Heart right ventricle (tissue), 16 donors: ENCODE measurements around the gene HES7. TPM values are rescaled to one million over a fixed set of nuclear protein-coding genes. Genes with fewer than 3 reads are reported as not detected.

ENCODE experiments used
- ATAC-seq, 8 donors: fragments of 200-7000 bp; cut with Tn5 transposase; one replicate each; pipeline ENCODE4 v1.9.1; 2020; ENCODE audit warnings: mild to moderate bottlenecking in 8 of 8, moderate library complexity in 8 of 8, moderate number of reproducible peaks in 1 of 8
- DNase-seq, 2 donors: peaks; one replicate each; pipeline ENCODE4 v3.0.0-alpha.2; 2020
- H3K27ac ChIP-seq, 10 donors: fragments of 200-600 bp; sonication (generic) in 2 of 10; one replicate each; pipeline versions ENCODE4 v1.5.0 to v1.8.0; 2020 to 2022; ENCODE audit warnings: mild to moderate bottlenecking in 3 of 10
- H3K27me3 ChIP-seq, 7 donors: fragments of 200-600 bp; one replicate each; pipeline ENCODE4 v1.8.0; 2021 to 2022; ENCODE audit warnings: mild to moderate bottlenecking in 2 of 7
- H3K36me3 ChIP-seq, 9 donors: fragments of 200-600 bp; sonication (generic) in 1 of 9; one replicate each; pipeline versions ENCODE4 v1.5.0 to v1.8.0; 2020 to 2022; ENCODE audit warnings: mild to moderate bottlenecking in 2 of 9
- H3K4me1 ChIP-seq, 9 donors: fragments of 200-600 bp; sonication (generic) in 1 of 9; one replicate each; pipeline versions ENCODE4 v1.5.0 to v1.8.0; 2020 to 2022; ENCODE audit warnings: mild to moderate bottlenecking in 4 of 9
- H3K4me3 ChIP-seq, 10 donors: fragments of 200-600 bp; sonication (generic) in 2 of 10; one replicate each; pipeline versions ENCODE4 v1.5.0 to v1.8.0; 2020 to 2022; ENCODE audit warnings: mild to moderate bottlenecking in 7 of 10, moderate library complexity in 2 of 10
- H3K9me3 ChIP-seq, 11 donors: fragments of 200-600 bp in 10 of 11; sonication (generic) in 2 of 11; one replicate each; pipeline versions ENCODE4 v1.5.0 to v1.8.0; 2013 to 2022; ENCODE audit warnings: mild to moderate bottlenecking in 2 of 11, control low read depth in 1 of 11, moderate library complexity in 1 of 11
- CTCF ChIP-seq, 9 donors: fragments of 200-600 bp; sonication (generic) in 2 of 9; IDR thresholded peaks; one replicate each; pipeline versions ENCODE4 v1.5.0 to v1.8.0; 2021 to 2022; ENCODE audit warnings: antibody characterized with exemption in 9 of 9, mild to moderate bottlenecking in 5 of 9, moderate library complexity in 1 of 9
- WGBS, 2 donors: extraction: QIAGEN DNeasy Blood & Tissue Kit; methylation state at CpG; one replicate each; pipeline ENCODE4 v1.1.7; 2013; ENCODE audit warnings: inconsistent platforms in 1 of 2; 5-methylcytosine and 5-hydroxymethylcytosine counted together
- intact Hi-C, 10 donors: fragments of 100-400 bp; cut with DNase I; formaldehyde crosslinking; loops; one replicate each; pipeline versions ENCODE4 v1.11.1 to v1.14.2; 2022
- polyA plus RNA-seq, 2 donors: library from polyadenylated mRNA; stranded (reverse); fragments of 200-250 nt; gene quantifications; one replicate each; pipeline ENCODE4 v1.2.3, GENCODE V29; 2013
- total RNA-seq, 10 donors: library from RNA; stranded (reverse); fragmentation: NEBNext Ultra II Directional in 3 of 10; extraction: Animal tissue kit (Norgen Biotek cat#: 25700) in 3 of 10; gene quantifications; one replicate each; pipeline versions ENCODE4 v1.2.1 to v1.2.4, GENCODE V29; 2021 to 2023
- donor health status: Arrhythmogenic right ventricular cardiomyopathy.
- donor health status: ischemic (EF 13 %, LVEDD 7.1; RV severe dilation, severe dysfunction).
- donor health status: healthy with polysubstance abuse.
- donor health status: DM: no; HTN: yes; CAD: no.
- donor health status: DM: no; HTN: no; CAD: no.
- donor health status: ischemic (EF 25% LVEDD 6.9; RV normal size, moderate dysfunction).
- donor health status: ischemic (EF 25% LVEDD 5.7; RV mildly dilated, moderate dysfunction).
- donor health status: healthy.
- donor health status: DM: yes; HTN: yes; CAD: no.
- donor health status: Ischemic cardiomyopathy.
- donor health status: ischemic (EF 35%, LVEDD 5.7; RV mildly dilated, moderate dysfunction).
- donor health status: nonischemic (EF 11% LVEDD 7.7; RV severe dilation, severe dysfunction).
- donor health status: DM: yes; HTN: yes; CAD: no.
- donor health status: PGD.
- donor health status: ischemic (EF 29% LVEDD 5.4; RV normal size, mild dysfunction).
- donor health status: nonischemic (EF 23%, LVEDD 6.1; RV moderate dilation, normal function).

The HES7 gene
- total and polyA plus RNA-seq, 12 donors, result 0.17 to 1.5 (median 0.42) TPM; not detected in 5

- H3K36me3 ChIP-seq, result no peaks in the 10 kb centered on the region
- no peak for TF ChIP-seq CTCF (IDR thresholded peaks at IDR 0.05)
- no peaks in the 10 kb centered on the region for H3K9me3 ChIP-seq
- H3K4me3 ChIP-seq, result no peak overlapping the region
- peaks cover 0 to 16% (median 10%) of the 10 kb centered on the region in 7 donors for H3K27me3 ChIP-seq
- no peak for DNase-seq
- ATAC-seq, result no peak
- 89 to 95% methylated on average over 2 of the region's 2 CpGs for WGBS, 2 donors
- no peak overlapping the region for H3K27ac ChIP-seq
- intact Hi-C loops, result loop anchor here in 1 of 10 donors (10.0 kb wide), 1 partner anchor 184 kb away; the partner anchor contains the start of gene RANGRF
- no peaks in the 10 kb centered on the region for H3K4me1 ChIP-seq
These were observed 23.1 kb downstream of the HES7 start for GRCh38 chr17:8100763-8101162.

- Histone ChIP-seq H3K4me3 (no peak overlapping the region), H3K4me1 (no peaks in the 10 kb centered on the region), H3K27ac (no peak overlapping the region), H3K36me3 (no peaks in the 10 kb centered on the region), H3K27me3 (peaks cover 0 to 16% (median 11%) of the 10 kb centered on the region in 7 donors), H3K9me3 (no peaks in the 10 kb centered on the region)
- no peak for ATAC-seq
- no peak for TF ChIP-seq CTCF (IDR thresholded peaks at IDR 0.05)
- DNase-seq, result no peak
- WGBS, 2 donors, result 42 to 58% methylated on average over 2 of the region's 2 CpGs
- intact Hi-C loops, result loop anchor here in 1 of 10 donors (10.0 kb wide), 1 partner anchor 185 kb away; the partner anchor contains the start of gene RANGRF
These were observed 23.8 kb downstream of the HES7 start for GRCh38 chr17:8100111-8100510.

- Histone ChIP-seq H3K4me1 (no peaks in the 10 kb centered on the region), H3K27ac (no peak overlapping the region), H3K27me3 (peaks cover 0 to 37% (median 32%) of the 10 kb centered on the region in 7 donors), H3K9me3 (no peaks in the 10 kb centered on the region), H3K4me3 (no peak overlapping the region), H3K36me3 (no peaks in the 10 kb centered on the region)
- TF ChIP-seq CTCF (IDR thresholded peaks at IDR 0.05), result no peak
- intact Hi-C loops, result loop anchor here in 3 of 10 donors (10.0 kb wide), 1 partner anchor 208 kb away; no protein-coding TSS in a partner anchor
- ATAC-seq (no peak), DNase-seq (no peak)
- WGBS, 2 donors, result 92 to 93% methylated on average over 8 of the region's 8 CpGs
These were observed 27.4 kb downstream of the HES7 start for GRCh38 chr17:8096541-8096940.

GRCh38 chr17:8095361-8095760 is 28.5 kb downstream of the HES7 start:
- no peak for DNase-seq
- ATAC-seq, result no peak
- 71 to 80% methylated on average over 6 of the region's 6 CpGs for WGBS, 2 donors
- peaks cover 0 to 49% (median 36%) of the 10 kb centered on the region in 7 donors for H3K27me3 ChIP-seq
- no peak overlapping the region for H3K4me3 ChIP-seq
- intact Hi-C loops, result loop anchor here in 4 of 10 donors (2.0 to 10.0 kb wide), 2 partner anchors 23 to 209 kb away; partner anchors contain the start of gene ALOXE3 (in 1 of the 4)
- no peaks in the 10 kb centered on the region for H3K4me1 ChIP-seq
- no peak overlapping the region for H3K27ac ChIP-seq
- no peak for TF ChIP-seq CTCF (IDR thresholded peaks at IDR 0.05)
- no peaks in the 10 kb centered on the region for H3K9me3 ChIP-seq
- no peaks in the 10 kb centered on the region for H3K36me3 ChIP-seq
